HG03103 (cell line): ENCODE measurements around the gene KLC1.

ENCODE experiments used
- ATAC-seq: cut with Tn5 transposase; IDR thresholded peaks from one replicate; pipeline ENCODE4 v1.9.1; 2021; ENCODE audit warnings: low read depth; ENCODE audit not compliant: unreplicated experiment

KLC1 gene

GRCh38 chr14:103744621-103745395 is 115.8 kb downstream of the KLC1 start:
- ATAC-seq, result no peak

GRCh38 chr14:103745424-103745823 is 116.4 kb downstream of the KLC1 start:
- ATAC-seq, result no peak

DNA sequence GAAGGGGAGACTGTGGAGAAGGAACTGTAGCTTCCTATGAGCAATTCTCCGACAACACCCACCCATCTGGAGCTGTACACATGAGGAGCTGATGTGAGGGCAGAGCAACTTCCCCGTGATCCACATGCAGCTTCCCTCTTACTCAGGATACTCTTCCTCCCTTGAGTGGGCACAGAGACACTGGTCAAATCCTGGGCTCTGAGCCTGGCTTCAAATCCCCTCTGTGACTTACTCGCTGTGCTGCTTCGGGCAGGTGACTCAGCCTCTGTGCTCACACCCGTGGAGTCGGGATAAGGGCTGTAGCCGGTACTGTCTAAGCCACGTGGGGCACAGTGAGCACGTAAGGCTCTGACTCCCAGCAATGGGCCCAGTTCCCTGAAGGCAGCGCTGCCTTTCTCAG is 117.7 kb downstream of the KLC1 start:
- ATAC-seq, result no peak

GRCh38 chr14:103748534-103748857 is 119.5 kb downstream of the KLC1 start:
- ATAC-seq, result no peak

DNA sequence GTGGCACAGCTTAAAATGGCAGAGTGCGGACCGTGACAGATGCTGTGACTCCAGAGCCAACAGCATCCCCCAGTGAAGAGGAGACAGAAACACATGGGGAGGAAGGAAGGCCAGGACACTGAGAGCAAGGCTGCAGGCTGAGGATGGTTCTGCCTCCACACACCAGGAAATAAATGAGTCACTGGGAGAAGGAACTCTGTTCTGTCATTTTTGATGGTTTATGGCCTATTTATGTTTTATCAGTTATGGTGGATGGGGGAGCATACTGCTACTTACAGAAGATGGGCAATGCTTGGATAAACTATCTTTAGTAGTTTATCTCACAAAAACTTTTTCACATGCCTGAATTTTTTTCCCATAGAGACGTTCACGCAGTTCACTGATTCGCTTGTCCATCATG is 120.4 kb downstream of the KLC1 start:
- ATAC-seq, result no peak

GRCh38 chr14:103749860-103750259 is 120.8 kb downstream of the KLC1 start:
- ATAC-seq, result no peak
